ENCODE results near the gene AKAP6.

Gene AKAP6

DNA sequence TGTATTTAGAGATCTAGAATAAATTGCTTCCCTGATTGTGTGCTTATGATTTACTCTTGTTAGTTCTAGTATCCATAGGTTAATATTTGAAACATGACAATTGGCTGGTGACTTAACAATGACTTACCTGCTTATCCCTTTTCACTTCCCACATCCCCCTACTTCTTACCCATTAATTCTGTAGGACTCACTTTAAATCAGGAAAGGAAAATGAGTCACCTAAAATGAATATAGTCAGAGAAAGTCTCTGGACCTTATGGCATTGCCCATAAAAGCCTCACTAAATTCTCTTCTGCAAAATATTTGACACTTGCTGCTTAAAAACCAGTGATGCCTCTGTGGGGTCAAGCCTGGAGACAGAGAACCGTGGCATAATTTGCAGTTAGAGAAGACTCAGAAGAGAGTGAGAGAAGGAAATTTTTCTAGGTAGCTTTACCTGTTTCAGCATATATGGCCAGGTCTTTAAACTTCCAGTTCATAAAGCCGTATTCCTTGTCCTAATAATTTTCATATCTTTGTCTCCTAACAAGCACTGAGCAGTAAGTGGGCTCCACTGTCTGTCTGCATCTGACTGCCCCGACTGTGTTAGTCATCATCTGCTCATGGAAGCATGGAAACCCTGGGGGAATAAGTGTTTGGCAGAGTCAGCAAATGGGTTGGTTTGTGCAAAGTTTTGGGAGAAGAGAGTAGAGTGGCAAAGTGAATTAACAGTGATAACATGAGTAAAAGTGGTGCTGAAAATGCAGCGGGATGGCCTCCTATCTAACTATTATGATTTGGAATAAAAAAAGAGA lies 294.4 kb downstream of the AKAP6 start:
- no peak for DNase-seq (ENCODE audit: low read depth)

DNA sequence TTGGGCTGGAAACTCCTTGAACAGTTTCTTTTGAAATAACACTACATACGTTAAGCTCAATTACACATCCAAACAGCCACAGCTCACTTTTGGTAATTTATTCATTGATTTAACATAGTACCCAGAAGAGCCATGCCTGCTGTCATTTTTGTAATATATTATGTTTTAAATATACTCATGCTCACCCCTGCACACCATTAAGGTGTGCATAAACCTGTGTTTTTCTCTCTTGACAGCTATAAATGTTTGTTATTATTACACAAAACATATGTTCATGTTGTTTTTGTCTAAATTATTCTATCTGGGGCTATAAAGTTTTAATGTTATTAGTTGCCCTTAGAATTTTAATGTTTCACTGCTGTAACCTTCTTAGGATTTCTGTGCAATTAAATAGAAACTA lies 296.1 kb downstream of the AKAP6 start:
- no peak for DNase-seq (ENCODE audit: low read depth)

DNA sequence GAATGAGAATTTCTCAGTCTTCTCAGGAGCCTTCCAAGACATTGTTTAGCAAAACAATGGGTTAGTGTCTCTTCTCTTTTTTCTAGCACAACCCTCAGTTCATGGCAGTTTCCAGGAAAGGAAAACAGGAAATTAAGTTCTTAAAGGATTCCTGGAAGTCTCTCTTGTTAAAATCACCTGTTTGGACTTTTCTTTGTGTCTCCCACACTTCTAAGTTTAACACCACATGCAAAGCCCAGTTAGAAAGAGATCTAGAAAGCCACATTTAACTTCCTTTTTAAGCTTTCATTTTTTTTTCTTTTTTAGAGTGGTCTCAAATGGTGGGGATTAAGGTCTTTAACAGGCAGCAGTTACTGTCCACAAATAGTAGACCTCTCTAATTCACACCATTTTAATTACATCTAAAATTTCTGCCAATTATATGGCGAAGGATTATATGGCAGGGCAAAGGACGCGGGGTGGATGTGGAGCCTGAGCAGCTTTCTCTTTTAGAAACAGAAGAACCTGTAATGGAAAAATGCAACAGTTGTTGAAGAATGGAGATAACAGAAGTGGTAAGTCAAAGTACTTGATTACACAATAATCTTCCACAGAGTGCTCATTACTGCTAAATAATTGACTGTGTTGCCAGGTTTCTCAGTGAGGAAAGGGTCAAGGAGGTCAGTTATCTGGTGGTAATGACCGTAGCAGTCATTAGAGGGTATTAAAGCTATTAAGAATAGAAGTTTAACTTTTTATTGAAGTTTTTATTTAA lies 298.6 kb downstream of the AKAP6 start:
- DNase-seq (ENCODE audit: low read depth), result no peak

DNA sequence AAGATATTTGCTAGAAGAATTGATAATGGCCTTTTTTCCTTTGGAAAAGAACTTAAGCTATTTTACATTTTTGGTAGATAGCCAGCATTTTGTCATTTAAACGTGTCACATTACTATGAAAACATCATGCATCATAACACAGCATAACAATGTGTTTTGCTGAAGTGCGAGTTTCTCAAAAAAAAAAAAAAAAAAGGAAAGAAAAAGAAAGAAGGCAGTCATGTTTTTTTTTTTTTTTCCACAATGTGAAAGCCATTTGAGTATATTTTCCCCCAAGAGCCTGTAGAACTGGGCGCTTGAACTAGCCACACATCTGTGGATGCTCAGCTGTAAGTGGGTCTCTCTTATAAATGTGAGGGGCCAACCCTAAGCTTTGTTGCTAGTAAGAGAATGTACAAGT lies 300.1 kb downstream of the AKAP6 start:
- DNase-seq (ENCODE audit: low read depth), result no peak

DNA sequence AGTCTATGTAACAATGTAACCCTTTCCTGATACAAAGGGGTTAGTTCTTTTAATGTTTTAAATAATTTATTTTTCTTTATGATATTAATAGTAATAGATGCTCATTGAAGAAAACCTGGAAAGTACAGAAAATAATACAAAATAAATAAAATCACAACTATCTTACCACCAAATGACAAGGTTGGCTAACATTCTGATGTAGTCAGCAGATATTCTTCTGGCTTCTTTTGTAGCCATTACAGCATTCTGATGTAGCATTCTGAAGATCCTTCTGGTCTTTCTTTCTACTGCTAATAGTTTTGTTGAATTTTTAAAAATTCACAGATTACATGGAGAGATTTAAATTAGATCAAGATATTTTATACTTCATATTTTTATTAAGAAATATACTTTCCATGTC lies 301.6 kb downstream of the AKAP6 start:
- DNase-seq (ENCODE audit: low read depth), result no peak

DNA sequence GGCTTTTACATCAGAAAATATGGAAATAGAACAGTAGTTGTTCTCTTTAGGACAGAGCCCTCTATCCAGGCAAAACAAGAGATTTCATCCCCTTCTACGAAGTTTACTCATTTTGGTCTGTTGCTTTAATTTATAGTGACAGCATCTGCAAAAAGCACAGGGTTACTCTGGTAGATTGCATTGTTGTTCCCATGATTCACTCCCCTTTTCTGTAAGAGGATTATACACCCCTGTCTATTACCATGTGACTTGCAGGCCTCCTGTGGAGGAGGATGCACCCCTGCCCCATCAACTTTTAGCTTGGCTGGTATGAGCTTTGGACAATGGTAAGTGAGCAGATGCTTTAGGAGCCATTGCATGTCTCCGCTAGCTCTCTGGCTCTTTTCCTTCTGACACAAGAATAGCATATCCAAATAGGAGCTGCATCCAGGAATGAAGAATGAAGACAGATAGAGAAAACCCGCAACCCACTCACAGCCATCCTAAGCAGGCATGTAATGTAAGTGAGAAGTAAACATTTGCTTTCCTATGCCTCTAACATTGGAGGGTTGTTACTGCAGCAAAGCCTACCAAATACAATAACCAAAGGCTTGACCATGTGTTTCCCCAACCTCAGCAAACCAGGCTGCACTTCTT lies 304.2 kb downstream of the AKAP6 start:
- no peak for DNase-seq (ENCODE audit: low read depth)

DNA sequence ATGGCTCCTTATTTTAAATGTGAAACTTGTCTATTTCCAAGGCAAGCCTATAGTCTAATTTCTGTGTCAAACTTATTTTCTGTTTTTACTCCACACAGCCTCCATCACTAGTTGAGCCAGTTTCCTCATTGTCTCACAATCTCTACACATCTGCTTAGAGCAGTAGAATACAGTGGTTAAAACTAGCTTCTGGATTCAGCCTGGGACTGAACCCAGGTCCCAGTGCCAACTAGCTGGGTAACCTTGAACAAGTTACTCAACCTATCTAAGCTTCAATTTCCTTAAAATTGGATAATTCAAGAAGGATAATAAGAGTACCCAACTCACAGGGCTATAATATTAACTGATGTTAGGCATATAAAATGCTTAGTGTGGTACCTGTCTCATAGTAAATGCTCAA lies 304.8 kb downstream of the AKAP6 start:
- DNase-seq (ENCODE audit: low read depth), result no peak

DNA sequence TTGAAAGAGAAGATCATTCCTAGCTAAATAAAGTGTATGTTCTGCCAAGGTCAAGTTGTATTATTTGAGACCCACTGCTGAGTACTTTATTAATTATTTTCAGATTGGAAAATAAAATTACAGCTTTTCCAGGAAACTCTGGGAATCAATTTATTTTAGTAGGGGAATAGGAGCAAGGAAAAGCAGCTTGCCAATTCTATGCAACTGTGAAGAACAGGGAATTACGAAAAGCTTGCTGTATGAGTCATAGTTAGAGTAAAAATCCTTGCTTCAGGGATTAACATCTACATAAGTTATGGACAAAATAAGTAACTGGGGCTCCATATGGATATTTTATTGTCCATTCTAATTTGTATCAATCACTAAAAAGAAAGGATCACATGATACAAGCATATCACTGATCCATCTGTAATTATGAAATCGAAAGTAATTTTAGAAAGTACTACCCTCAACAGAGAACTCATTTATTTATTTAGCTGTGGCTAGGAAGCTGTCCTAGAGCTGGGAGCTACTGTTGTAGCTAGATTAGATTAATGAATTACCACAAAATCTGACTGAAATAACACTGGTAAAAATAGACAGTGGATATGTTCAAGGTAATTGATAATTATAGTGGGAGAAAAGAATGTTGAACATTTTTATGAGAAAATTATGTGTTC lies 306.1 kb downstream of the AKAP6 start:
- DNase-seq (ENCODE audit: low read depth), result no peak

DNA sequence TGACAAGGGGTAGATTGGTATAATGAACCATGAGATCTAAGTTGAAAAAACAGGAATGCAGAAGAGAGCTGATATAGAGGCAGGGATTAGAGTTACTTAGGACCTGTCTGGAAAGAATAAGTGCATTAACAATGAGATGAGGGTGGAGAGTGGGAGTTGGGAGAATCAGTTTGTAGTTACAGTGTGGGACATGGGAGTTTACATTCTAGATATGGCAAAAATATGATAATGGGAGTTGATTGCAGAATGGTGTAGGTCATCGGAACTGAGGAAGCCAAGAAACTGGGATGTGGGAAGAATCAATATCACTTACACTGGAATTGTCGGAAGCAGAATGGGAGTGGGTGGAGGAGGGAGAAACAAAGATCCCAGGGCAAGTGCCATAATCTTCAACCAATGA lies 308.5 kb downstream of the AKAP6 start:
- DNase-seq (ENCODE audit: low read depth), result no peak

DNA sequence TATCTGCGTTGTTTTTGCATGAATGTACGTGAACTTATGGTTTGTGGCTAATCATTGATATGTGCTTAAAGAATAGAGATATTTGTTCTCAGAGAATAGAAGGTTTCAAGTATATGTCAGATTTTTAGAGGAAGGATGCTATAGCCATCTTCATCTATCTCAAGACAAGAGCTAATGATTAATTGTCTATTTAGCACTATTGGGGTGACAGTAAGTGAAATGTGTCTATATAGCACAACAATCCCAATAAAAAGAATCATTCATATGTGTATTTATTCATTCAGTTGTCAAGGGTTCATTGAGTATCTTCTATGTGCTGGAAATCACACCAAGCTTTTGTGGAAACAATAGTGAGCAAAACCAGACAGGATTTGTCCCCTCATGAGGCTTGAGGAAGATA lies 310.1 kb downstream of the AKAP6 start:
- DNase-seq (ENCODE audit: low read depth), result no peak

DNA sequence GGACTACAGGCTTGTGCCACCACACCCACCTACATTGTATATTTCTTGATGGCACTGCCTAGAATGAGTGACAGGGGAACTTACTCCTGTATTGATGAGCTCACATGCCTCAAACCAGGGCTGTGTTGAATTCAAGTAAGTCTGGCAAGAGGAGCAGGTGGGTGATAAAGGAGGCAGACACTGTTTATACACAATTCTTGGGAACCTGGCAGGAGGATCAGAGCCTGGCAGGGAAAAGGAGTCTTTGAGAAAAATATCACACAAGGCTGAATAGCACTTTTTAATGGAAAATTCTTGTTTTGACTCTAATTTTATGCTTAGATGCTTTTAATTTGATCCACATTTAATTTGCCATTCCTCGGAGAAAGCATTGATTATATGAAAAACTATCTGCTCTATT lies 316.5 kb downstream of the AKAP6 start:
- DNase-seq (ENCODE audit: low read depth), result no peak

DNA sequence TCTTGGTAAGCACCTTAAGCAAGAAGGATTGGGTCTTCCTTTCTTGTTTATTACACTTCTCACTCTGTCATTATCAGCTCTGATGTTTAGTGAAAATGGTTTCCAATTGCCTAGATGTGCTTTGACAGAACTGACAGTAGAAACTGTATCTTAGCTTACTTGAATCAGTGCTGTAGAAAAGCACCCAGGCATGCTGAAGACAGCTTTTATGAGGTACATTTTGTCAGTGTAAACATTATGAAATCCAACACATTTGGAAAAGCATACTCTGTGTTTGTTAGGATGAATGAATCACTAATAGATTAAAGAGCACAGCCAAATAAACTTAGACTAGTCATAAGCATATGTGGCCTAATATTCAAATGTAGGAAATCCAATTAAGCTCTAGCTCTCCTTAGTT lies 319.3 kb downstream of the AKAP6 start:
- no peak for DNase-seq (ENCODE audit: low read depth)

DNA sequence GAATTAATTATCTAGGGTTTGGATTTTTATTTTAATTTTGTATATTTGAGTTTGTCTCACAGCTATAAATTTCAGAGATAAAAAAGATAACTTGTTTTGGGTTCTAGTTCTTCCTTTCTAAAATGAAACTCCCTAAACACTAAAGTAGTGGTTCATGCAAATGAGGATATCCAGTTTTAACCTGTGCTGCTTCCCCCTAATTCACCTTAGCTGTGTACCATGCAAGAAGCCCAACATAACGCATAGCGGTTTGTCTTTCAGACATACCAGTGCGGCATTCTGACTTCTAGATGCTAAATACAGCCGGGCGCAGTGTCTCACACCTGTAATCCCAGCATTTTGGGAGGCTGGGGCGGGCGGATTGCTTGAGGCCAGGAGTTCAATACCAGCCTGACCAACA lies 320.9 kb downstream of the AKAP6 start:
- no peak for DNase-seq (ENCODE audit: low read depth)

DNA sequence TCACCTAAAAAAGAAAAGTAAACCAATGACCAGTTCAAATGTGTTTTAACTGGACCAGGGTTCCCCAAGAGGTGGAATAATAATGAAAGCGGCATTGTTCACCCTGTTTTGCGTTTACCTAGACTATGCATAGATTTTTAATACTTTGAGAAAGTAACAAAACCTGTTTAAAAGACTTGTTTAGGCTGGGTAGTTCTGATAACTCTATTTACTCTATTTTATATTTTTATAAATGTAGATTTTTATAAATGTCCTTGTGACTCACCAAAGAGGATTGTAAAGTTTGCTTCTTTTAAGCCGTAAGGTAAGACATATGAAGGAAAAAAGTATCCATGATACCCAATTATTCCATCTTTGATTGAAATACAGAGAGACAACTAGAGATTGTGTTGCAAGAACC lies 321.6 kb downstream of the AKAP6 start:
- DNase-seq (ENCODE audit: low read depth), result no peak

DNA sequence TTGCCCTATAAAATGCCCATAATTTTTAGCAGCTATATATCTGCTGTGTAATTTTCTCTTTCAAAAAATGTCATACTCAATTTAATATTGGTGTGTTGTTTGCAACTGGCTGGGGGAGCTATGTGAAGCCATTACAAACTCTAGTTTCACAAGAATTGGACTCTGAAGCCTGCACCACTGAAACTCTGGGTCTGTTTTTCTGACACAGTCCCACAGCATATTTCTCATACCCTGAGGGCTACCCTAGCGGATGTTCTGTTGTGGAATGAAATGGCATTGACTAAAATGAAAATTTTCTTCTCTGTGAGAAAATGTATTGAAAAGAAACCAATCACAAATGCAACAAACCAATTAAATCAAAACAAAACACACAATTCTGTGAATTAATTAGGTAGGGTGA lies 325.0 kb downstream of the AKAP6 start:
- DNase-seq (ENCODE audit: low read depth), result no peak

DNA sequence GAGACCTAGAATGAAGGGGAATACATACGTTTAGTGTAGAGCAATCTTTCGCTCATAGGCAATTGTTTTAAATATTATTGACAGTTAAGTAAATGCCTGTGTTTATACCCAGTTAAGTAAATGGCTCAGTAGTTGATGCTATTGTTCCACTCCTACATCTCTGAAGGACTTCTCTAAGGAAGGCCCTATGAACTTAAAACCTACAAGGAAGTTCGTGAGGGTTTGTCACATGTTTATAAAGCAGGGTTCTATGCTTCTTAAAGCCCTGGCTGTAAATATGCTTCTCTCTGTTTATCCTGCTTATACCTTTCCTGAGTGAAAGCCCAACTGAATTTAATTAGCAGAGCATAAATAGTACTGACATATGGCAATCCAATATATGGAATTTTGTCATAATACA lies 327.5 kb downstream of the AKAP6 start:
- DNase-seq (ENCODE audit: low read depth), result no peak

DNA sequence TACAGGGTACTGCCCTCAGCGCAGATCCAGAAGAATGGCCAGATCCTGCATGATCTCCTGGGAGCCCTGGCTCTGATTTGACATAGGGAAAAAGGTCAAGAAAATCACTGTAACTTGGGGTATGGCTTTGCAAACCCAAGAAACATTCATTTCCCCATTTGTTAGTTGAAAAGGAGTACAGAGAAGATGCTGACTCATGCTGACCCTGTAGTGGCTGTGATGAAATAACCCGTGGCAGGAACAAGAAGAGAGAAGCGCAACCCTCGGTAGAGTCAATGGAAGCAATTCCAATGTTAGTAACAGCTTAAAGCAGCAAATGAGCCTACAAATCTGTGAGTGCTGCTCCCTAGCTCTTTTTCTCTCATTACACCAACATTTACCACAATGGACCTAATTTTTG lies 328.0 kb downstream of the AKAP6 start:
- DNase-seq (ENCODE audit: low read depth), result no peak

DNA sequence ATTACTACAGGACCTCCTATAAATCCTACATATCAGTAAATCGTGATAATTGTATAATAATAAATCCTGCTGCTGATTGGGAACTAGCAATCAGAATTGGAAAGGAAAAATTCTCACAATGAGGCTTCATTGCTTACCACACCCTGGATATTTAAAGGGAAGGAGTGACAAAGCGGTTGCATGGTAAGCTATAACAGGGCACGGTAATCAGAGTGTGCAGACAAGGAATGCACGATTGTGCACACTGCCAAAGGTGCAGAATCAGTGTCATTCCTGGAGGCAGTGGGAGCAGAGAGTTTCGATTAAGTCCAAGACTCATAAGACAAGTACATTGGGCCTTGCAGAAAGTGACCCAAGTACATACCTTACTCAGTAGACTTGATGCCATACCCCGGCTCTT lies 332.1 kb downstream of the AKAP6 start:
- no peak for DNase-seq (ENCODE audit: low read depth)

DNA sequence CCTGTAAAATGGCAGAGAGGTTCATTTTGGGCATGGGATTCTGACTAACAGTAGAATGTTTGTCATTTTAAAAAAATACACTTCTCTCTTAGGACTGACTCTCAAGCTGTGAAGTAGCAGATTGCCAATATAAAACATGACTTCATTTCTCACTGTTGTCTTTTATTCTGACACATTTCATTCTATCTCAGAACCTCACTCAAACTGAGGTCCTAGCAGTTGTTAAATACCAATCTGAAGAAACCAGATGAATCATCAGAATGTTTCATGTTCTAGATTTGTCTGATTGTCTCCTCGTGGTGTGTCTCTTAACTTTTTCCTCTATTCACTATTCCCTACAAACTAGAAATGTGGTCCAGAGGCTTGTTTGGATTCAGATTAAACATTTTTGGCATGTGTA lies 333.1 kb downstream of the AKAP6 start:
- DNase-seq (ENCODE audit: low read depth), result no peak

DNA sequence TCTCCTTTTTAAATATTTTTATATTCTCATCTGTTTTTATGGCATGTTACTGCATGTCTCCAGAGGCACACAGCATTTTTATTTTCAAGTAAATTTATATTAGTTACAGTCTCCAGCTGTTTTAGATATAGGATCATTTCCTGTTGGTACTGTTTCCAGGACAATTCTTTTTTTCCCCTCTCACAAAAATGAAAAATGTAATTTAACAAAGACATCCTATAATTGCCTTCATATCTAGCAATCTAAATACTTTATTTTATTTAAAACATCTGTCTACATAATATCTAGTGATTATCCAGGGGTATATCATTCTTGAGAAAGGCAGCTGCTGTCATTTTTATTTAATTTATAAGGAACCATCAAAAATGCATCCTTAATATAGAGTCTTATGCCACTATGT lies 337.2 kb downstream of the AKAP6 start:
- no peak for DNase-seq (ENCODE audit: low read depth)

DNA sequence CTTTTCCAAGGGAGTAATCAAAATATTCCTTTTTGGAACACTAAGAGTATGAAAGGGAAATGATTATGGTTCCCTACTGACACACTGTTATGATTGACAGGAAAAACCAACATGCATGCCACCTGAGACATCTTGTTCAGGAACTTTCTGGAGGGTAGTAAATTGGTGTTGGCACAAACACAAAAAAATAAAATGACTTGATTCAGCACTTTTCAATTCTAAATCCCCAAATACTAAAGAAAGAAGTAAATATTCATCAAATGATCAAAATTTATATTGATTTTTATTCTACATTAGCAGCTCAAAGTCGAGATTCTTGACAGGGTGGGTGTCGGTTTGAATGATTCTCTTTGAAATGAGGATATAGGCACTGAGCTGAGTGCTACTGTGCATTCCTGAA lies 338.2 kb downstream of the AKAP6 start:
- no peak for DNase-seq (ENCODE audit: low read depth)

DNA sequence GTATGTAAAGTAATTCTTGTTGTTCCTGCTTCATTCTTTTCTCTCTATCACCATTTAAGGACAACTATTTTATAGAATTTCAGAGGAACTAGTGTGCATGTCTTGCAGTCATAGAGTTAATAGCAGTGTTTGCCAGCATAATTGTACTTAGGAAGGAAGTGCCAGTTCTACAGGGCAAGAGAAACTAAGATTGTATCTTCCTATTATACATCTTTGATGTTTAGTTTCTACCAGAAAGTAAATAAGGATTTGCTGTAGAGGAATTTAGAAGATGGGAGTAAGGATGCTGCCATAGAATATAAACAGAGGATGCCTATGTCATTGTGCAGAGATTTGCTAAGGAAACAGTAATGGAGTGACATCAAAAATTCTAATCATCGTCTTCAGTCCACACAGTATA lies 338.7 kb downstream of the AKAP6 start:
- no peak for DNase-seq (ENCODE audit: low read depth)

DNA sequence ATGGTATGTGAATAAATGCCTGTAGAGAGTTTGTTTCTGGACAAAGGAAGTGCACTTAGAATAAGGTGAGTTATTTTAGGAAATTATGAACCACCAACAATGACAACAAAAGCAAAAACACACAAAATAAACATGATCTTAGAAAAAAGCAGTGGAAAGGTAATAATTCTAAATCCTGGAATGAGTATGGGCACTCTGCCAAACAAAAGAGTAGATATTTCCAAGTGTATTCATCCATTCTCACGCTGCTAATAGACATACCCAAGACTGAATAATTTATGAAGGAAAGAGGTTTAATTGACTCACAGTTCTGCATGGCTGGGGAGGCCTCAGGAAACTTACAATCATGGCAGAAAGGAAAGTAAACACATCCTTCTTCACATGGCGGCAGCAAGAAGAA lies 340.3 kb downstream of the AKAP6 start:
- DNase-seq (ENCODE audit: low read depth), result no peak
